GM19438 (cell line): ENCODE data around the gene SYPL1.

Experiments used
- ATAC-seq: cut with Tn5 transposase; IDR thresholded peaks from one replicate; pipeline ENCODE4 v1.9.1; 2021; ENCODE audit warnings: low read depth; ENCODE audit not compliant: unreplicated experiment

SYPL1 gene

GRCh38 chr7:106124186-106124585 lies 12.1 kb upstream of the SYPL1 start:
- ATAC-seq: no peak

- no peak for ATAC-seq
These were observed 10.6 kb upstream of the SYPL1 start for GRCh38 chr7:106122713-106123112.

- ATAC-seq: no peak
These were observed 9.2 kb upstream of the SYPL1 start for GRCh38 chr7:106121189-106121810.

- no peak for ATAC-seq
These were observed 8.4 kb upstream of the SYPL1 start for GRCh38 chr7:106120500-106120899.

DNA sequence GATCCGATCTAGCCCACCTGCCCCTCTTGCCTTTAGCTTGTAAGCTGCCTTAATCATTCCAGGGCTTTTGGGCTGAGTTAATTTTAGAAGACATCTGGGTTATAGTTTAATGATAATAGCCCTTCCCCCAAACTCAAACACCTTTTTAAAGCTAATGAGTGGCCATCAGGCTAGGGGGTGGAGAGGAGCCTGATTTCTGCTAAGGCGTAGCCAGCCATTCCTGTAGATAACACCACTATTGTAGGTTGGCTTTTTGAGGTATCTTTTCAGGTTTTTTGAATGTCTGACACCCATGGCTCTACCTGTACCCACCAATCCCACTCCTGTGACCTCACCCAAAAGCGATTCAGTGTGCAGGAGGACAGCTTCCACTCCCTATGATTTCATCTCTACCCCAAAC lies 7.6 kb upstream of the SYPL1 start:
- ATAC-seq: no peak

- no peak for ATAC-seq
These were observed 5.9 kb upstream of the SYPL1 start for GRCh38 chr7:106117786-106118544.

DNA sequence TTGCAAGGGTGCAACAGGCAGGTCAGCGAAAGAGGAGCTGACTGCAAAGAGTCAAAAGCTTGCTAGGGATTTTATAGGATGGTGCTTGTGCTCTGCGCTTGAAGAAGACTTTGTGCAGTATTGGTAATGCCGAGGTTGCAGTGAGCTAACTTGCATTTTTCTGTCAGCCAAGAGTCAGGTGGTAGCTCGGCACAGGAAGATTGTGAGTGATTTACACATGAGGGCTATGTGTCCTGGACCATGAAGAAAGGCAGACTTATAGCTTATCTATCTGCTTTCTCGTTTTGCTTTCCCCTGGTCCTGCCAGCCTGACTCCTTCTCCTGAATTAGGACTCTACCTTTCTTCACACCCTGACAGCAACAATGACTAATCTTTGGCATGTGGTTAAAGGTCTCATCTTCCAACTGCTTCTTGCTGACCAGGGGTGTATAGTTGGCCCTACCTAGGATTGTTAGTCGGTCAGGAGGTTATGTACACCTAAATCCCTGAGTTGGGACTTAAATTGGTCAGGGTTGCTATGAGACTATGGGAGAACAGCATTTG lies 4.1 kb upstream of the SYPL1 start:
- no peak for ATAC-seq

DNA sequence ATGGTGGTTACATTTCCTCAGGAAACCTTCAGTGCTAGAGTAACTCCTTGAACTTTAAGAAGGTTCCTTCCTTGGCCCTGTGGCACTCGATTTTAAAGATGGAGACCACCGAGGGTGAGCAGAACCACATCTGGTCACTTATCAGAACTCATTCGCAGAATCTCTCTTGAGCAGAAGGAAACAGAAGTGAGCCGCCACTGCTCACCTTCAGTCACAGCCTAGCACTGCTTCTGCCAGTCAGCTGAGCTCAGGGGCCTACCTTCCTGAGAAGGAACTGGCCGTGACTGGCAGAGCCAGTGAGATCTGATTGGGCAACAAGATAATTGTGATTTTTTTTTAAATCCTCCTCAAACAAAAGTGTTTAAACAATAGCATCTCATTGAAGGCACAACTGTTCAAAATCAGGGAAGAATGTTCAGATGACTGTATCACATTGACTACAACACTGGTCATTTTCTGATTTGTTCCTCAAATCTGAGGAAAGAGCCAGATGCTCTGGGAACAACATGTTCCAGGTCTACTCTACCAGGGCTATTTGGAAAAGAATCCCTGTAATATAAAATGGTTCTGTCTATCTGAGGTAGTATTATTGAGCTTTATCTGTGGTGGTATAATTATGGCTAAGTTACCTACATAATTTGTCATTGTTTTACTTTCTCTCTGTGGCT lies 2.7 kb upstream of the SYPL1 start:
- no peak for ATAC-seq

GRCh38 chr7:106112972-106113421 lies 885 bp upstream of the SYPL1 start:
- no peak for ATAC-seq

DNA sequence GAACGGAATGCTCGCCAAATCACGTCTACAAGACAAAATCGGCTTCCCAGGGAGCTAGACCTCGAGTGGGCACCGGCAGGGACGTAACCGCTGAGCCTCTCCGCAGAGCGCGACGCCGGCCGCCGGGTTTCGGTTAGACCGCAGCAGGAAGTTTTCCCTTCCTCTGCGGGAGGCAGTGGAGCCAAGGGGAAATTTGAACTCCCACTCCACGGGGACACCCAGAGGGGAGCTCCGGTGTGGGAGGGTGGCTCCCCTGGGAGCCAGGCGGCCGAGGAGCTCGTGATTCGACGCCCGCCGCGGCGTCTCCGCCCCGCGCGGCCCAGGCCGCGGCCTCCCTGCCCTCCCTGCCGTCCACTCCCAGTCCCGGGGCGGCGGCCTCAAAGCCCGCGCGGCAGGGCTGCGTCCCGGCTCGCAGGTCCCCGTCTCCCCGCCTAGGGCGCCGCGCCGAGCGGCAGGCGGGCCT lies 426 bp downstream of the SYPL1 start:
- peak; percentile 40 for ATAC-seq

DNA sequence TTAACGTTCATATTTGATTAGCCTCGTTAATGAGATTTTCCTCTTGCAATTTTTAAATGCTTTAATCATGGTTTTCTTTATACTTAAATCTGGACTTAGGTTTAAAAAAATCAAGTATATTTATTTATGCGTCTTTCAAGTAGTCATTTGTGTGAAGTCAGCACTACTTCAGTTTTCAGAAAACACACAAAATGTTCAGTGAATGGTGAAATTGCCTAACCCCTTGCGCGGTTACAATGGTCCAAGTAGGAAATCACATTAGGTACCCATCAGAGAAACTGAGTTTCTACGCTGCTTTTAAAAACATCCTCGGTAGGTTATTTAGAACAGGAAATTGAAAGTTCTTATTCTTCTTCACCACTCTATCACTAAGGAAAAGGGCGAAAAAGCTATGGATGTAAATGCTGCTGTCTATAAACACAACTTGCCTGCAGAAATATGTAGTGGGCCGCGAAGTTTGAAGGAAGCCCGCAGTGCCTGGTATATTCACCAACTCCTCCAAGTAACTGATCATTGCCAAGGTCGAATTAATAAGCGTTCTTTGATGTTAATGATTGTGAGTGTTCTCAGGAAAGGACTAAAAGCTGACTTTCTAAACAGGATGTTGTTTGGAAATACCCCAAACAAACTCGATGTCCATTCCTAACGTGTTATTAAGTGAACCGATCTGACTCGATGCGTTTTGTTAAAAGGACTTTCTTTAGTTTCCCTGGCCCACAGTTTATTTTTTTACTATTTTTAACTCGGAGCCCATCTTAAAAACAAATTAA lies 1.0 kb downstream of the SYPL1 start:
- ATAC-seq: no peak

- no peak for ATAC-seq
These were observed 1.9 kb downstream of the SYPL1 start for GRCh38 chr7:106110238-106110560.

DNA sequence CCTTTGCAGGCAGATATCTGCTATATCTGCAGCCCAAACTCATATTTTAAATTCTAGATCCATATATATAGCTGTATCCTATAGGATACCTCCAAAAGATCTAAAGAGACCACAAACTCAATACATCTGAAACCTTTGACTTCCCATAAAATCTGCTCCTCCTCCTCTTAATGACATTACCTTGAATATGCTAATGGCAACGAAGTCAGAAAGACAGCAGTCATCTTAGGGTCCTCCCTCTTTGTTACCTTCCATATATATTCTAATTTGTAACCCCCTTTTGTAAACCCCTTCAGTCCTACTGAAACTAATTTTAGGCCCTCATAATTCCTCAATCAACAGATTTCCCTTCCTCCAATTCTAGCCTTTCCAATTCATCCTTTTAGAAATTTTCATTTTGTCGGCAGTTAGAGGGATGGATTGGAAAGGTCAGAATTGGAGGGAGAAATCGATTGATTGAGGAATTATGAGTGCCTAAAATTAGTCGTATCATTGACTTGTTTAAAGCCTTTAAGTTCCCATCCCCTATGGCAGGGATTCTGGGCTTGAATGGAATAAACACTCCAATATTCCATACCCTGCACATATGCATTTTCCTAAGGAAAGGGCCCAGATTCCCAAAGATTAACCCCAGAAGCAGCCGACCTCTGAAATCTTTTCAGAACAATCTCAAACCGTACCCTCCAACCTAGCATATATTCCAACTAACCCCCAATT lies 2.4 kb downstream of the SYPL1 start:
- no peak for ATAC-seq

GRCh38 chr7:106108991-106109390 lies 3.1 kb downstream of the SYPL1 start:
- ATAC-seq: no peak

- ATAC-seq: no peak
These were observed 7.3 kb downstream of the SYPL1 start for GRCh38 chr7:106104721-106105260.

DNA sequence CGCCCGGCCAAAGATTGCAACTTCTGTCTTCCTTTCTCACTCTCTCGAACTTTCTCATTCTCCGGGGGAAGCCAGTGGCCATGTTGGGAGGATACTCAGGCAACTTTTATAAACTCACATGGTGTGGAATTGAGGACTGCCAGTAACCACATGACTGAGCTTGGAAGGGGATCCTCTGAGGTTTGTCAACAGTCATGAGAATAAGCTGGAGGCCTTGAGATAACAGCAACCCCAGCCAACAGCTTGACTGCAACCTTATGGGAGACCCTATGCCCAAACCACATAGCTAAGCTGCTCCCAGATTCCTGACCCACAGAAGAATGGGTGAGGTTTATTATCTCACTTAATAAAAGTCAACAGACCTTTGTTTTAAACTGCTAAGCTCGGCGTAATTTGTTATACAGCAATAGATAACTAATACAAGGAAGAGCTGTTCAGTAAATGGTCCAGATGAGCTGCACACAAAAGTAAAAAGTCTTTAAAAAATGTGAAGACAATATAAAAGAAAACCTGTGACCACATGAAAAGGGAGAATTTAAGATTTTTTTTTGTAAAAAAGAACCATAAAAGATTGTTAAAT lies 9.6 kb downstream of the SYPL1 start:
- ATAC-seq: no peak

GRCh38 chr7:106101726-106102125 lies 10.4 kb downstream of the SYPL1 start:
- ATAC-seq: no peak

- no peak for ATAC-seq
These were observed 11.1 kb downstream of the SYPL1 start for GRCh38 chr7:106100863-106101629.

DNA sequence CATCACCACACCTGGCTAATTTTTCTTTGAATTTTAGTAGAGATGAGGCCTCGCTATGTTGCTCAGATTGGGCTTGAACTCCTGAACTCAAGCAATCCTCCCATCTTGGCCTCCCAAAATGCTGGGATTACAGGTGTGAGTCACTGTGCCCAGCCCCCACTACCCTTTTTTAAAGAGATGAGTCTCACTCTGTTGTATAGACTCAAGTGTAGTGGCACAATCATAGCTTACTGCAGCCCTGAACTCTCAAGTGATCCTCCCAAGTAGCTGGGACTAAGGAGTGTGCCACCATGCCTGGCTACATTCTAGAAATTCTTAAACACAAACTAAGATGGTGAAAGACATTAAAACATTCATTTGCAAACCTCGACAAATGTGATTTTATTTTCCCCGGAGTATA lies 12.6 kb downstream of the SYPL1 start:
- no peak for ATAC-seq
